Stomach (tissue), 4 donors: ENCODE results near the gene KRT33B.

ENCODE experiments used
- CTCF ChIP-seq, 7 experiments: fragments of 450-650 bp in 4 of 7; fragments of 200-600 bp in 3 of 7; sonication (generic) in 3 of 7; IDR thresholded peaks; one replicate each; pipeline ENCODE4 v1.5.1; 2016 to 2019; ENCODE audit warnings: antibody characterized with exemption in 7 of 7, control low read depth in 2 of 7, mild to moderate bottlenecking in 1 of 7
- EP300 ChIP-seq: sonication (generic); formaldehyde crosslinking; IDR thresholded peaks from one replicate; pipeline ENCODE4 v1.6.1; 2017; ENCODE audit warnings: antibody characterized with exemption
- POLR2AphosphoS5 ChIP-seq, 3 donors: sonication (generic); formaldehyde crosslinking; IDR thresholded peaks; one replicate each; pipeline ENCODE4 v1.6.1; 2016; ENCODE audit warnings: antibody characterized with exemption in 3 of 3

- TF ChIP-seq EP300, result no peak
- no peak for TF ChIP-seq POLR2AphosphoS5 (IDR thresholded peaks at IDR 0.05)
- no peak for TF ChIP-seq CTCF (IDR thresholded peaks at IDR 0.05)
Observed at GRCh38 chr17:41352597-41353366, 16.8 kb downstream of the KRT33B start.
